Amniotic stem cell (primary cell): Measurements from ENCODE around the gene NPAS3.
A peak's percentile ranks its signal among the peaks of the same experiment; 100 is the strongest.

ENCODE experiments used
- DNase-seq: peaks from one replicate; lab custom pipeline; 2025; lab: John Stamatoyannopoulos, UW

NPAS3 gene

DNA sequence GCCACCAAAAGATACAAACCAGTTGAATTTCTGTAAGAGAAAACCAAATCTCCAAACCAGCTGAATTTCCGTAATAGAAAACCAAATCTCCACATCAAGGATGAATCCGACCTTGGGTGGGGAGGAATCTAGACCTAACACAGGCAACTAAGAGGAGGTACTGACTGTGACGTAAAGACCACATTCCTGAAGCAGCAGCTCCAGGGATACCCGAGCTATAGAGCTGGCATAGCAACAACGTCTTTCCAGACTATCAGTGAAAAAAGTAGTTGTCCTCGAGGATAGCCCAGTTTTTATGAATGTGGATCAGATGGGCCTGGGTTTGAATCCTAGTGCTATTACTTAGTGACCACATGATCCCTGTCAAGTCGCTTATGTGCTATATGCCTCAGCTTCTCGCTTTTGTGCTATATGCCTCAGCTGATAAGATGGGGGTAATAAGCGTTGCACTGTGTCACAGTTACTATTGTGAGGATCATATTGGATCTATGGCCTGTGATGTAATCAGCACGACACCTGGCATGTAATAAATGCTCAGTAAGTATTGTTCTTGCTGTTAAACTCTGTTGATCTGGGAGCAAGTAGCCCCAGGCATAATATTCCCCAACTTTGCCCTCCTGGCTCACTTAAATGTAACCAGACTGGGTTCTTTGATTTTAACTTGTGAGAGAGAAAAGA lies 898.4 kb downstream of the NPAS3 start:
- no peak for DNase-seq

DNA sequence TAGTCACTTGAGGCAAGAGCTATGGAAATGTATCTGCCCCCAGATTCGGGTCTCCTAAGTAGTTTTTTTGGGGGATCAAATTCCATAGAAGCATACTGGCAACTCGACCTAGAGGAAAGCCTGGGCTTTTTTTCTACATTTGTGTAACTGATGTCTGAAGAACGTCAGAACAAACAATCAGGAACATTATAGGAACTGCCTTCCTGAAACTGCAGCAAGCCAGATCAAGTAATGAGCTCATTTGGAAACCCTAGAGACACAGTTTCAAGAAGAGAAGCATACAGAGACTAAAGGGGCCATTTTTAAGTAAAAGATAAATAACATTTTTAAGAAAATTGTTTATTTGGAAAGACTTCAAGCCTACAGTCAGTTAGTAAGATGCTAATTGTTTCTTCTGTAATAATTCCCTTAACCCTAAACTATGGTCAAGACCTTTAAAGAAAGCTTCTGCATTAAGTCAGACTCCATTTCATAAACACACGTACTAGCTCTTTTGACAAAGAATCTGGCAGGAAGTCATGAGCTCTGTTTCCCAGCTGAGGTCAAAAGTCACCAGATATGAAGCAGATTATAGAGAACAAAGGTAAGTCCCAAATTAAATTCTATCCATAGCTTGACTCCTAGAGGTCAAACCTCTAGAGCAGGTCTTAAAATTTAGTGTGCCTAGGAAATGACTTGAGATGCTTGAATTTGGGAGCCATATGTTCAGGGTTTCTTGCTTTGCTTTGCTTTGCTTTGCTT lies 899.4 kb downstream of the NPAS3 start:
- DNase-seq = no peak

DNA sequence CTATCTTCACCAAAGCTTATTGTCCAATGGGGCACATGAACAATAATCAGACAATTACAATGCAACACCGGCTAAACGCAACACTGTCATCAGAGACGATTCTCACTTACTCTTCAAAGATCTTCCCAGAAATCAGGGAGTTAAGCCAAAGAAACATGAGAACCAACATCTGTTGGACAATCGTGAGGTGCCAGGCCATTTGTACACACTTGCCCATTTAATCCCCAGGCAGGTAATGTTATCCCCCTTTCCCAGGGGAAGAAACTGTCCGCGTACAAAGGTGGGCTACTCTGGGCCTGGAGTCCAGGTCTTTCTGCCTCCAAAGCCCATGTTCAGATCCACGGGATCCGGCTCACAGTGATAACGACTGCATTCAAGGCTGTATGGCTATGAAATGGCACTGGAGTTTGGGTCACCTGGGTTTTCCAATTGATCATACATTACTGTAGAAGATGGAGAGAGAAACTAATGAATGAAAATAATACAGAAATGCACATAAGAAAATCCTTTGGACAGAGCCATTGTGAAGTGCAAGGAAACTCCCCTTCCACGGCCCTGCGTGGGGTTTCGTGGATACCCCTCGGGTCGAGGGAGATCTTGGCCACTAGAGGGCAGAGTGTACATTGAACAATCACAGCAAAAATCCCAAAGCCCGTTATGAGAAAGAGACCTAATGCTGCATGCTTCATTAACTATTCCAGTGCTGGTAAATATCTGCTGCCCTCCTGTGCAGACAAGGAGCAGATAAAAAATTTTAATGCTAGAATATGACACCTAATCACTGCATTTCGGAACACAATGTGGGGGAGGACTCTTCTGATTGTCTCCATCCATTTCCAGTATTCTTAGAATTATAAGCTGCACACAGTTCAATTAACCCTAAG lies 900.8 kb downstream of the NPAS3 start:
- peak; percentile 38 for DNase-seq

DNA sequence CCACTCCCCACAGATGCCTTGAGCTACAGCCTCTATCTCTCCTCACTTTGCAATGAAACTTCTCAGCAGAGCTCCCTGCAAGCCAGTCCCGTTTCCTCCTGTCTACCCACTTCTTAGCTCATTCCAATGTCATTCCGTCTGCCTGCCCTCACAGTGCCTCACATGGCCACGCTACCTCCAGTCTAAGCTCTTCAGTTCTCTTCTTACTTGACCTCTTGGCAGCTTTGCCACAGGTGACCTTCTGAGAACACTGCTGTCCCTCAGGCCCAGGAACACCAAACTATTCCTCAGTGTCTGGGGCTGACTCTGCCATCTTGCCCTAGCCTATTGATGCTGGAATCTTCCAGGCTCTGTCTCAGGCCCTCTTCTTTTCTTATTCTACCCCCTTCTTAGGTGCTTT lies 902.1 kb downstream of the NPAS3 start:
- no peak for DNase-seq

DNA sequence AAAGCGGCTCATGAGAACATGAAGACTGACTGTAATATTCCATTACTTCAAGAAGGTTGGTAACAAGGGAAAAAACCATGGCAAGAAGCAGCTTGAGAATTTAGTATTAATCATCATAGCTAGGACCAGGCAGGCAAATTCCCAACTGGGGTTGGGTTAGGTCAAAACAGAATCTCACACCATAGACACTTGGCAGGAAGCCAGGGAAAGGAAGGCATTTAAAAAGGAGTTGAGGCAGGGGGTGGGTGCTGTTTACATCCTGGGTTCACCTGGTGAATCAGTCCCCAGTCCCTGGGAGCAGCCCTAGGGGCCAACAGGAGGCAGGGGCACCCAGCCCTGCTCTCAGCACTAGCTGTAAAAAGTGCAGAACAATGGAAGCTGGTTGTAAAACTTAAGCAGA lies 903.6 kb downstream of the NPAS3 start:
- DNase-seq = no peak

DNA sequence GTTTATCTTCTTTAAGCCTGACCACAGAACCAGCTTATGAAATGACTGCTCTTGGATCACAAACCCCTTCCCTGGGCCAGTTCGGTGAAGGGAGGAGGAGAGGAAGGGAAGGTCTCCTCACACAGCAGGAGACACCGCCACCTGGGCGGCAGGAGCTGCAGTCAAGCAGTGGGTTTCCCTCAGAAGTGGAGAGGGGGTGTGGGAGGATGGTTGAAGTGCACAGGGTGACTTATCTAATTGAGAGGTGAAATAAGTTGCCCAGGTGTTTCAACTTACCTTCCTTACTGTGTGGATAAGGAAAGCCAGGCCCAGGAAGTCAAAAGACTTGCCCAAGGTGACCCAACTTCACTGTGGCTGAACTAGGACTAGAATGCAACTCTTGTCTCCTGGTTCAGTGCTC lies 905.4 kb downstream of the NPAS3 start:
- no peak for DNase-seq

DNA sequence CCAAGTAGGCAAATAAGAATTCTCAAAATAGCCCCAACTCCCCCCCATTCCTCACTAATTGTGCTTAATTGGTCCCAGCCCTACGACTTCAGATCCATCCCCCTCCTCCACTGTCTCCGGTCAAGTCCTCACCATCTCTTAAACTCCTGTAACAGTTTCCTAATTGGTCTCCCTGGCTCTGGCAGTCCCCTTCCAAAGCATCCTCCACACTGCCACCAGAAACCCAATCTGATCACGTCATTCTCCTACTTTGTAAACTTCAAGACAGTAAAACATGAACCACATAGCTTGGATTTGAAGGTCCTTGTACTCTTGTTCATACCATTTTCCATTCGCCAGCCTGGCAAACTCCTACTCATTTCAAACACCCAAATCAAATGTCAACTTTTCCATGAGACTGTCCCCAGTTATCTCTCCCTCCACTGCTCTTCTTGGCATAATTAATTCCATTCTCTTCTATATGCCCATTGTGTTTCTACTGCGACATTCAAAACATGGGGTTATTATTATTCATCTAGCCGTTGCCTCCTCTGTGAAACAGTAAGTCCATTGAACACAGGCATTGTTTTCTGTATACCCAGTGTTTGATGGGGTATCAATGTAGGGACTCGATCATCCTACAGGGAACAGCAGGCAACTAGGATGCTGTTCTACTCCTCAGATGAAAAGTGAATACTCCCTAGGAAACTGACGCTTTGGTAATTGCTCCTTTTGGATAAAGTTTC lies 907.6 kb downstream of the NPAS3 start:
- DNase-seq = no peak

DNA sequence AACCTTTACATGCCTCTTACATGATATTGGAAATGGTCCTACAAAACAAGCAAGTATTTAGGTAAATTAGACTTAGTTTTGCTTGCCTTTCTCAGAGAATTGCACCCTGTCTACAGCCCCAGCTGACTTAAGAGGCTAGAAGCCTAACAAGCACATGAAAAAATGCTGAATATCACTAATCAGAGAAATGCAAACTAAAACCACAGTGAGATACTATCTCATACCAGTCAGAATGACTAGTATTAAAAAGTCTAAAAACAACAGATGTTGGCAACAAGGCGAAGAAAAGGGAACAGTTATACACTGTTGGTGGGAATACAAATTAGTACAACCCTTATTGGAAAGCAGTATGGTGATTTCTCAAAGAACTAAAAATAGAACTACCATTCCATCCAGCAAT lies 908.4 kb downstream of the NPAS3 start:
- DNase-seq = no peak

DNA sequence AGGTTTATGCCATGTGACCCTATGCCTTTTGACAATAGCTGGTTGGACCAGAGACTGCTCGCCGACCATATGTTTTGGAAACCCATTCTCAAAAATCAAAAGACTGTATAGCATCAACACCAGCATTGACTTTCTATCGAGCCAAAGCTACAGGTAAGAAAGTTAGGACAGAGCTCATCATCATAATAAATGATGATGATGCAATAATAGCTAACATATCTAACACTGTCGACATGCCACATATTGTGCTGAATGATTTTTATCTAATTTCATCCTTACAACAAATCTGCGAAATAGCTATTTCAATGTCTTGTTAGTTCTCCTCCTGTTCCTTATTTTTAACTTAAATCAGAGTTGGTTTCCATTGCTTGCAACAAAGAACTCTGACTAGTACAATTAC lies 909.3 kb downstream of the NPAS3 start:
- DNase-seq = no peak

DNA sequence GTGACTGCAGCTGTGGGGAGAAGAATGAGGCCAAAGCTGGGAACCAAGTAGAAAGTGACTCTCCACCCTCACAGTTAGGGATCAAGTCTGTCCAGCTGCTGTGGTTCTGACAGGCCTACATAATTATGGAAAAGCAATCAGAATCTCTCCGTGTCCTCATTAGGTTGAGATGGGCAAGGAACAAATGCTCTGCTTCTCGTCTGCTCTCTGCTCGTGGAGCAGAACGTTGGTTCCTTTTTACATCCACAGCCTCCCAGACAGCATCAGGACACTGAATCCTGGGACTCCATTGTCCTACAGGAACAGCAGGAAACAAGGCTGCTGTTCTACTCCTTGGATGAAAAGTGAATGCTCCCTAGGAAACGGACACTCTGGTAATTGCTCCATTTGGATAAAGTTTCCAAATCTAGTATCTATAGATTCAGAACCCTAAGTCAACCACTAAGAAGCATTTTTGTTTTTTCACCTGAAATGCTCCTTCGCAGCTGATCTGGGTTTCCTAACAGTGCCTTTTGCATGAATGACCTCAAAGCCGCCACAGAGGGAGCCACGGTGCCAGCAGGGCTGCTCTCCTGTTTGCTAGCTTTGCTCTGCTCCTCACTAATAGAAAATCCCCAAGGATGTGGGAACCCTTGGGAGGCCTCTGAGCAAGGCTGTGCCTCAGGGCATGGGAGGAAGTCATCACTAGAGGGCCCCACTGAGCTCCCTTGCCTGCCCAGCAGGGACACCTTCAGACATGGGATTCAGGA lies 910.2 kb downstream of the NPAS3 start:
- DNase-seq = no peak

DNA sequence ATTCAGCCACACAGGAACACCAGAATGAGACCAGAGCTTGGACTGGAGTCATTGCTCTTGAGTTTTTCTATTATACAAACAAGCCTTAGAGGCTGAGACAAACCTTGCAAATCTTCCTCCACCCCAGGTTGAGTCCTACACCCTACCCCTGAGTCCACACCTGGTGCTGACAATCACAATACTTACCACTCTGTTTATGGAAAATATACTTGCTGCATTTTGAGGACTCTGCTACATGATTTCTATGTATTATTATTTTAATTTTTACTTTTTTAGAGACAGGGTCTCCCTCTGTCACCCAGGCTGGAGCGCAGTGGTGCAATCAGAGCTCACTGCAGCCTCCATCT lies 910.7 kb downstream of the NPAS3 start:
- no peak for DNase-seq

DNA sequence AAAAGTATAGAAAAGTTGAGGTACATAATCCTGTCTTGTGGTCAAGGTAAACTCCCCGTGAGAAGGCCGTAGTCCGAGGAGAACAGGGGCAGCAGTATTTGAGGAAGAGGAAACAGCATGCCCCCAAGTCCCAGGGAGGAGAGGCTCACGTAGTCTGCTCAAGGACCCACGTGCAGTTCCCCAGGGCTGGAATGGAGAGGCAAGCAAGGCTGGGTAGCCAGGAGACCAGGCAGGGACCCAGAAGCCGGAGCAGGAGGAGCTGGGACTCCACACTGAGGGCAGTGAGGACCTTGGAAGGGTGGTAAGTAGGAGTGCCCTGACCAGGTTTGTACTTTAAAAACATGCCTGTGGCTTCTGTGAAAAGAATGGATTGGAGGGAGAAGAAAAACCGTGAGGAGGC lies 912.1 kb downstream of the NPAS3 start:
- DNase-seq = no peak

DNA sequence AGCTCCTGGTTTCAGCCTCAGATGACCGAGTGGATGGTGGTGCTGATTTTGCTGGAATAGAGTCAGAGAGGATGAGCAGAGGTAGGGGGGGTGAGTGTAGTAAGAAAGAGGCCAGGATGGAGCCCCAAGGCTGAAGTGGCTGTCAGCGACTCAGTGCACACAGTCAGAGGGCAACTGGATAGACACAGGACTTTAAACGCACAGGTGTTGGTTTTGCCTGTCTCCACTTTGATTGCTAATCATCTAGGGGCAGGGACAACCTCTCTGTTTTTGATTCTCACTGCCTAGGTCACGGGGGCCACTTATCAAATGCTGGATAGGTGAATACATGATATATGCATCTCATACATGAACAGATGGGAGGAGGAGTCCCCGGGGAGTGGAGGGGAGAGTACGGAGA lies 912.7 kb downstream of the NPAS3 start:
- DNase-seq = no peak

DNA sequence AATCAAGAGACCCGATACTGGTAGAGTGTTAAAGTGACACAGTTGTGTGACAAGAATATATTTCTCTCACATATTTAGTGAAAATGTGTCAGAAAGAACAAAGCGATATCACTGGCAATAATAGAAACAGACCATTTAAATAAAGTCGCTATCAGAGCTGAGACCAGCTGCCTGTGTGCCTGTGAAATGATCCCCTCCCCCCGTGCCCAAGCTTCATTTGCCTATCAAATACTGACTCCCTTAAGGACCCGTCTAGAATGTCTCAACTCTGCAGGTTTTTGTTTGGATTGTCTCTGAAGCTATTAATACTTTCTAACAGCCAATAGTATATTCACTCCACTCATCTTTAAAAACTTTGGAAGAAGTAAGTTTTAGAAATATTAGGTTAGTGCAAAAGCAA lies 913.3 kb downstream of the NPAS3 start:
- DNase-seq = no peak
